ENCODE data around the gene FAM8A1.

FAM8A1 gene

DNA sequence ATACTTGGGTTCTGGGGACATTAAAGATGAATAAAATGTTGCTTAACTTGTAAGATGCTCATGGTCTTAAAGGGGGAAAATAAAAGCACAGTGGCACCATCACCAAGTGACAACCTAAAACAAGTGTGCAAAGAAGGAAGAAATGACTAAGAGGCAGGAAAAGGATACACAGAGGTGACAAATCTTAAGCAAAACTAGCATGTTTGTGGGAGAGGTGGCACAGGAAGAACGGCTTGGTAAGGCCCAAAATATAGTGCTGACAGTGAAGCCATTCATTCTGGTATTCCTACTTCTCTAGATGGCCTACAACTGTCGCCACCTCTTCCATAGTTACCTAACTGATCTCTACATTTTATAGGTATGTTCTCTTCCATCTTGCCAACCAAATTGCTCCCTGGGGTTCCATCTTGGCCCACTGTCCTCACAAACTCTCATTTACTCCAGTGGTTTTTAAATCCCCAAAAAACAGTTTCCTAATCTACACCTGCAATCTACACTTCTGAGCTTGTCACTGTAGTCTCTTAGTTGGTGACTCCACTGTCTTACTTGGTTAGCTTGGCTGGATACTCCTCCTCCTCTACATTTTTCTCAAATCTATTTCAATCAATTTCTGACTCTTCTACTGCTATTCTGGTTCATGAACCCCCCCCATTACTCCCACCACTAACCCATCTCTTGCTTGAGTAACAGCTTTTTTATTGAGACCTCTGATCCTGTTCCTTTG is 33.5 kb downstream of the FAM8A1 start:
- Histone ChIP-seq H3K9ac (ENCODE audit: low read length) (no peak overlapping the region), H3K4me2 (ENCODE audit: low read depth, low read length, poor library complexity, severe bottlenecking) (no peak overlapping the region), H3F3A (ENCODE audit: insufficient read depth) (peaks cover 27% of the 10 kb centered on the region), H3K27ac (ENCODE audit: low read depth, low read length) (no peak overlapping the region), H3K9me3 (ENCODE audit: insufficient read depth, low read length) (no peaks in the 10 kb centered on the region), H2AFZ (ENCODE audit: low read depth, low read length, severe bottlenecking) (no peak overlapping the region), H3K27me3 (ENCODE audit: low read length) (no peaks in the 10 kb centered on the region), H3K9me2 (replicated peaks; ENCODE audit: insufficient read depth, low read length) (no peaks in the 10 kb centered on the region), H3K79me2 (ENCODE audit: insufficient read depth, low read length) (peaks cover 95% of the 10 kb centered on the region), H3K4me3 (ENCODE audit: insufficient read depth, low read length, poor library complexity, severe bottlenecking) (no peak overlapping the region), H4K20me1 (ENCODE audit: low read depth, low read length) (peaks cover 50% of the 10 kb centered on the region), H3K36me3 (ENCODE audit: low read length) (peaks cover 78% of the 10 kb centered on the region)
- TF ChIP-seq, protein P1, sequence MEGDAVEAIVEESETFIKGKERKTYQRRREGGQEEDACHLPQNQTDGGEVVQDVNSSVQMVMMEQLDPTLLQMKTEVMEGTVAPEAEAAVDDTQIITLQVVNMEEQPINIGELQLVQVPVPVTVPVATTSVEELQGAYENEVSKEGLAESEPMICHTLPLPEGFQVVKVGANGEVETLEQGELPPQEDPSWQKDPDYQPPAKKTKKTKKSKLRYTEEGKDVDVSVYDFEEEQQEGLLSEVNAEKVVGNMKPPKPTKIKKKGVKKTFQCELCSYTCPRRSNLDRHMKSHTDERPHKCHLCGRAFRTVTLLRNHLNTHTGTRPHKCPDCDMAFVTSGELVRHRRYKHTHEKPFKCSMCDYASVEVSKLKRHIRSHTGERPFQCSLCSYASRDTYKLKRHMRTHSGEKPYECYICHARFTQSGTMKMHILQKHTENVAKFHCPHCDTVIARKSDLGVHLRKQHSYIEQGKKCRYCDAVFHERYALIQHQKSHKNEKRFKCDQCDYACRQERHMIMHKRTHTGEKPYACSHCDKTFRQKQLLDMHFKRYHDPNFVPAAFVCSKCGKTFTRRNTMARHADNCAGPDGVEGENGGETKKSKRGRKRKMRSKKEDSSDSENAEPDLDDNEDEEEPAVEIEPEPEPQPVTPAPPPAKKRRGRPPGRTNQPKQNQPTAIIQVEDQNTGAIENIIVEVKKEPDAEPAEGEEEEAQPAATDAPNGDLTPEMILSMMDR (IDR thresholded peaks at IDR 0.05; ENCODE audit: insufficient read depth, low read length, poor library complexity, severe bottlenecking) = no peak
- TF ChIP-seq EZH2phosphoT487 (conservative IDR thresholded peaks at IDR 0.05; ENCODE audit: low read length) = no peak

DNA sequence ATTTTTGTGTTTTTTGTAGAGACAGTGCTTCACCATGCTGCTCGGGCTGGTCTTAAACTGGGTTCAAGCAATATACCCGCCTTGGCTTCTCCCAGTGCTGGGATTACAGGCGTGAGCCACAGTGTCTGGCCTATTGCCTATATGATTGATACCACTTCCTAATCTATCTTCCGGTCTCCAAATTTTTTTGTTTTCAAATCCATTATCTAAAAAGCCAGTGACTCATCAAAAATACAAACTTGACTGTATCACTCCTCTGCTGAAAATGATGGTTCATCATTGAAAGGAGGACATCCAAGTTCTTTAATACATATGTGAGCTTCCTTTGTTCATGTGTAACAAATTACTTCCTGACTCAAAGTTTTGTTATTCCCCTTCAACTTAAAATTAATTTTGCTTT is 35.5 kb downstream of the FAM8A1 start:
- Histone ChIP-seq H4K20me1 (ENCODE audit: low read depth, low read length) (peaks cover 51% of the 10 kb centered on the region), H3K4me2 (ENCODE audit: low read depth, low read length, poor library complexity, severe bottlenecking) (no peak overlapping the region), H3F3A (ENCODE audit: insufficient read depth) (peaks cover 27% of the 10 kb centered on the region), H3K36me3 (ENCODE audit: low read length) (peaks cover 80% of the 10 kb centered on the region), H3K4me3 (ENCODE audit: insufficient read depth, low read length, poor library complexity, severe bottlenecking) (no peak overlapping the region), H3K9ac (ENCODE audit: low read length) (no peak overlapping the region), H2AFZ (ENCODE audit: low read depth, low read length, severe bottlenecking) (no peak overlapping the region), H3K9me3 (ENCODE audit: insufficient read depth, low read length) (no peaks in the 10 kb centered on the region), H3K27ac (ENCODE audit: low read depth, low read length) (no peak overlapping the region), H3K79me2 (ENCODE audit: insufficient read depth, low read length) (peaks cover 88% of the 10 kb centered on the region), H3K27me3 (ENCODE audit: low read length) (no peaks in the 10 kb centered on the region), H3K9me2 (replicated peaks; ENCODE audit: insufficient read depth, low read length) (no peaks in the 10 kb centered on the region)
- TF ChIP-seq EZH2phosphoT487 (conservative IDR thresholded peaks at IDR 0.05; ENCODE audit: low read length) = no peak
- TF ChIP-seq, protein P1 (IDR thresholded peaks at IDR 0.05; ENCODE audit: insufficient read depth, low read length, poor library complexity, severe bottlenecking) = no peak

DNA sequence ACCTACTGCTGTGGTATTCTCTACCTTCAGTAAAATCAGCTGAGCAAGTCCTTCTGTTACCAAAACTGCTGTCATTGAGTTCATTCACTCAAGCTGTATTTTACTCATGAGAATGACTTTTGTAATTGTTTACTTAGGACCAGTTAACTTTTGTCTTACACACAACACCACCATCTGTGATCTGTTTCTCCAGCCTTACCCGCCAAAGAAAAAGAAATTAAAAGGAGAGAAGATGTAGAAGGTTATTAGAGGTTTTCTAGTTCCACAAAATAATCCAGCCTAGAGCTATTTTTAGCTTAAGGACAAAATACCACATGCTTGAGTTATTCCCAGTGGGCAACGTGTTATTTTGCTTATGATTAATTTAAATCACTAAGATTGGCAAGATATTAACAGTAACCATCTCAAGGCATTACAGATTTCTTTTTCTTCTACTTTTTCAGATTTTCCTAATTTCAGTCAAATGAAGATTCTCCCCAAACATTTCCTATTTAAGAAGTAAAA is 38.2 kb downstream of the FAM8A1 start:
- TF ChIP-seq, protein P1 (IDR thresholded peaks at IDR 0.05; ENCODE audit: insufficient read depth, low read length, poor library complexity, severe bottlenecking) = no peak
- no peak for TF ChIP-seq EZH2phosphoT487 (conservative IDR thresholded peaks at IDR 0.05; ENCODE audit: low read length)
- Histone ChIP-seq H2AFZ (ENCODE audit: low read depth, low read length, severe bottlenecking) (no peak overlapping the region), H3K27me3 (ENCODE audit: low read length) (no peaks in the 10 kb centered on the region), H3K9ac (ENCODE audit: low read length) (no peak overlapping the region), H3K9me2 (replicated peaks; ENCODE audit: insufficient read depth, low read length) (no peaks in the 10 kb centered on the region), H3F3A (ENCODE audit: insufficient read depth) (peaks cover 16% of the 10 kb centered on the region), H3K79me2 (ENCODE audit: insufficient read depth, low read length) (peaks cover 74% of the 10 kb centered on the region), H3K4me2 (ENCODE audit: low read depth, low read length, poor library complexity, severe bottlenecking) (no peak overlapping the region), H3K36me3 (ENCODE audit: low read length) (peaks cover 74% of the 10 kb centered on the region), H3K9me3 (ENCODE audit: insufficient read depth, low read length) (no peaks in the 10 kb centered on the region), H3K27ac (ENCODE audit: low read depth, low read length) (no peak overlapping the region), H4K20me1 (ENCODE audit: low read depth, low read length) (peaks cover 41% of the 10 kb centered on the region; the same call in 1 of the 2 replicates), H3K4me3 (ENCODE audit: insufficient read depth, low read length, poor library complexity, severe bottlenecking) (no peak overlapping the region)
